GM08714 (cell line): ENCODE measurements around the gene RNF213.

Experiments used
- H3K4me3 ChIP-seq: fragments of 200-500 bp; sonication (Bioruptor generic); 2 replicates; pipeline ENCODE4 v1.5.1; 2014; ENCODE audit warnings: mild to moderate bottlenecking, low read length, inconsistent platforms
- ZNF274 ChIP-seq: IDR thresholded peaks from 2 replicates; pipeline ENCODE4 v1.6.1; 2012; ENCODE audit warnings: mild to moderate bottlenecking, low read depth, low read length

RNF213 gene

GRCh38 chr17:80442323-80442659 is 181.6 kb downstream of the RNF213 start:
- no peak for TF ChIP-seq ZNF274
- H3K4me3 ChIP-seq: no peak overlapping the region

GRCh38 chr17:80442764-80443163 is 182.1 kb downstream of the RNF213 start:
- no peak overlapping the region for H3K4me3 ChIP-seq
- TF ChIP-seq ZNF274: no peak

GRCh38 chr17:80443498-80443897 is 182.8 kb downstream of the RNF213 start:
- H3K4me3 ChIP-seq: no peak overlapping the region
- TF ChIP-seq ZNF274: no peak

- no peak for TF ChIP-seq ZNF274
Measured at GRCh38 chr17:80443916-80444643, 183.4 kb downstream of the RNF213 start.

GRCh38 chr17:80444644-80444979 is 184.0 kb downstream of the RNF213 start:
- H3K4me3 ChIP-seq: no peak overlapping the region
- no peak for TF ChIP-seq ZNF274

More at GRCh38 chr17:80443916-80444643, 183.4 kb downstream of the RNF213 start:
- no peak overlapping the region for H3K4me3 ChIP-seq

GRCh38 chr17:80445007-80445725 is 184.5 kb downstream of the RNF213 start:
- no peak overlapping the region for H3K4me3 ChIP-seq
- TF ChIP-seq ZNF274: no peak

GRCh38 chr17:80445726-80446110 is 185.1 kb downstream of the RNF213 start:
- no peak overlapping the region for H3K4me3 ChIP-seq
- no peak for TF ChIP-seq ZNF274

GRCh38 chr17:80446645-80447405 is 186.2 kb downstream of the RNF213 start:
- no peak overlapping the region for H3K4me3 ChIP-seq
- TF ChIP-seq ZNF274: no peak

GRCh38 chr17:80447790-80448189 is 187.1 kb downstream of the RNF213 start:
- TF ChIP-seq ZNF274: no peak
- H3K4me3 ChIP-seq: no peak overlapping the region
